Amygdala (tissue), 56 donors: ENCODE data around the gene U2AF1L4.

Experiments used
- DNase-seq, 56 donors: peaks; one replicate each; lab custom pipeline; 2025; lab: John Stamatoyannopoulos, UW

Gene U2AF1L4

GRCh38 chr19:35716801-35717664 is 28.2 kb downstream of the U2AF1L4 start:
- peak; percentile 47 to 97 (median 84) for DNase-seq

- DNase-seq = peak in 40 of 56 donors; percentile 22 to 81 (median 64)
Measured at GRCh38 chr19:35715981-35716800, 29.0 kb downstream of the U2AF1L4 start.

DNA sequence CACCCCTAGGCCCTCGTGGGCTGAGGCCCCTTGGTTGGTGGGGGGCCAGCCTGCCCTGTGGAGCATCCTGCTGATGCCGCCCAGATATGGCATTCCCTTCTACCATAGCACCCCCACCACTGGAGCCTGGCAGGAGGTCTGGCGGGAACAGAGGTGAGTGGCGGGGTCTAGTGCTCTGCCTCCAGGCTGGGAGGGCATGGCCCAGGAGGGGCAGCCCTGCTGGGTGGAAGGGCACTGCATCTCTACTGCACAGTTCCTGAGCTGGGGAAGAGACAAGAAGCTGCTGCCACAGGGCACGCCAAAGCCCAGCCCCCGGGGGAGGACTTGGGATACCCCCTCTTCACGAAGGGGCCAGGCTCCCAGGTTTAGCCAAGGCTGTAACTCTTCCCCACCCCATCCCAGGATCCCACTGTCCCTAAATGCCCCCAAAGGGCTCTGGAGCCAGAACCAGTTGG is 29.8 kb downstream of the U2AF1L4 start:
- no peak for DNase-seq

GRCh38 chr19:35714601-35715354 is 30.4 kb downstream of the U2AF1L4 start:
- no peak for DNase-seq

DNA sequence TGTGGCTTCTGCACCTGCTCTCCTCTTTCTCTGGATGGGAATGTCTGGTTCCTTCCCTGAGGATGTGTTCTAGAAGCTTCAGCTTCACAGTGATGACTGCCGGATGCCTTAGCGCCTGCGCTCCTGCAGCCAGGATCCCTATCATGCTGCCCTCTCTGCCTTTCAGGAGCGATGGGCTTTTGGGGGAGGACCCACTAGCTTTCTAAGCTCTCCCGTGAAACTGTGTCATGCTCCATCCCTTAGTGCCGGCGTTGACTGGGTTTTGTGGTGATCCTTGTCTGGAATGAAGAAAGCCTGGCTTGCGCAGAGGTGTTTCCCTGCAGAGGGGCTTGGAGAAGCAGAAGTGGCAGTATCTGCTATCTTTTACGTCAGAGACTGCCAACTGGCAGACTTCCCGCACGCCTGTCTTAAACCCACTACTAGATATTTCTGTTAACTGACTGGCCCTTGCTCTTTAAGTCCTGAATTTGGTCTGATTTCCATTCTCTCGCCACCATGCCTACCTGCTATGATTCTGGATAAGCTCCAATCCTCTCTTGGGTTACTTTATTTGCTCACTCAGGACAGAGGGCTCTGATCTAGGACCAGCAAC is 31.2 kb downstream of the U2AF1L4 start:
- DNase-seq = no peak

GRCh38 chr19:35713506-35713850 is 31.7 kb downstream of the U2AF1L4 start:
- no peak for DNase-seq

DNA sequence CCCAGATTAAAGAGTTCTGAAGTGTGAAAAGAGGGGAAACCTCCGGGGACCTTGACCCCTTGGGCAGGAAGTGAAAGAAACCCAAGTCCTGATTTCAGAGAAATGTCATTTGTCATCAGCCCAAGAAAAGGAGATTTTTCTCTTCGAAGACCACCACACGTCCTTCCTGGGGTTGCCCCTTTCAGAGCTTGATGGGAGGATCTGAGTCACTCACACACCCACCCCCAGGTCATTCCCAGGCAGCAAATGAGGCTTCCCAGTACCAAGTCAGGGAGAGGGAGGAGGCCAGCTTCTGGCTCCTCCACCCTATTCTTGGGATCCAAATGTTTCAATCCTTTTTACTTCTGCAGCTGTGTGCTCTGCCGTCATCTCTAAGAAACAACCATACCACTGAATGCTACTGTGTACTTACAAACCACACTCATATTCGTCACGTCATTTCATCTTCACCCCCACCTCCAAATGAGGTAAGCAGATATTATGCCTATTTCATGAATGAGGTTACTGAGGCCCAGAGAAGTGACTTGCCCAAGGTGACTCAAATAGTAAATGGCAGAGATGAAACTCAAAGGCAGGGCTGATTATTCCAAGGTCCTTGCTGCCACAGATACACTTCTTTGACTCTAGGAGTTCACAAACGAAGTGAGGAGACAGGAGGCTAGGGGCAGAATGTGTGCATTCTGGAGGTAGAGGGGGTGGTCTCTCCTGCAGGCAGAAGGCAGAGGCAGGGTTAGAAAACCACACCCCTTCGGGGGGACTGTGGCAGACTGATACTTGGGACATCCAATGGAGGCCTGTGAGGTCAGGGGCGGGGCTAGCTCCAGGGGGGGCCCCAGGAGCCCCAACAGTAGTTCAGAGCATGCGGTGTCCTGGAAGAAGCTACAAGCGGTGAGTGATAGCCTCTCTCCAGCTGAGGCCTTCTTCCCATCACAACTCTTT is 32.4 kb downstream of the U2AF1L4 start:
- no peak for DNase-seq

DNA sequence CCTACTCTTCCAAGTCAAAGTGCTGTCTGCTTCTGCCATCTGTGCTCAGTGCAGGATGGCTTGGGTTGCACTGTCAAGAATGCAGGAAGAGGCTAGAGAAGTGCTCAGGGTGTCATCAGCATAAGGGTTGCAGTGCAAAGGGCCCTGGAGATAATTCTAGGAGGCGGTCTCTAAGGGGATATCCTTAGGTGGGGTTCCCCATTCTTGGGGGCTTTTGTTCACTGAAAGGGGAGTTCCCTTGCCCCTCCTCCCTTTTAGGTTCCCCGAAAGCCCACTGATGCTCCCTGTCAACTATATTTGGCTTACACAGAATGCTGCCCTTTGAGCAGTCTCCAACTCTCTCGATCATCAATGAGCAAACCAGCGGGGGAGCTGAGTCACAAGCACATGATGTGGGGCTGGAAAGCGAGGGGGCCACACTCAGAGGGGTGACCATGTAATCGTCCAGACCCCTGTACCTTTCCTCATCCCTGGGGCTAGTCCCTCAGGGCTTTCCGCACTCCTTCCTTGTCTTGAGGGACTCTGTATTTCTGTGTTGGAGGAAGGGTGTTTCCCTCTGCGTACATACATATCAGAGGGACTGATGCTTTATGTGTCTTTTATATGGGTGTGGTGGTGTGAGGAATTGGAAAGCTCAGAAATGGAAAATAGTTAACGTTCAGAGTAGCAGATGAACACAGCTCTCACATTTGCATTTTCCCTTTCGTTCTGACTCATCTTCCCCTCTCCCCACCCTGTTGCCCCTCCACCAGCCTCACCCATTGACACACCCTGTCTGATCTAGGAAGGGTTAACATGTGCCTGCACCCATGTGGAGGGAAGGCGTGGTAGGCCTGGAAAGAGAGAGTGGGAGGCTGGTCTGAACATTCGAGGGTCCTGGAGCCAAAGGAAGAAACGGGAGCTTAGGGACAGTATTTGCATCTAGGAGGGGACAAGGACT is 34.2 kb downstream of the U2AF1L4 start:
- peak in 1 of 56 donors; percentile 10 for DNase-seq

DNA sequence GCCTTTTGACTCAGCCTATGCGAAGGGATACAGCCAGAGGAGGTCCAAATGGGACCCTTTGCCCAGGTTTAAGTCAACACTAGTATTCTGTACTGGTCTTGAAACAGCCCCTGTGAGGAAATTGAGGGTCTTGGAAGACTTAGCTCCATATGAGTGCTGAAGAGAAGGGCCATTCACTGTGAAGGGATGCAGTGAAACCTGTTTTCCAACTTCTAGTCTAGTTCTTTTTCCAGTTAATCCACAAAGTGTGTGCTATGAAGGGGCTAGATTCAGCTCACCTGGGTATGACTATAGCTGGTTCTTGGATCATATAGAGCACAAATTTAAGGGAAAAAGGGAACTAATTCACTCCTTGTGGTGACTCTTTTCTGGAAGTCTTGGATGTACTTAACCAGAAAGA is 36.8 kb downstream of the U2AF1L4 start:
- DNase-seq = no peak

DNA sequence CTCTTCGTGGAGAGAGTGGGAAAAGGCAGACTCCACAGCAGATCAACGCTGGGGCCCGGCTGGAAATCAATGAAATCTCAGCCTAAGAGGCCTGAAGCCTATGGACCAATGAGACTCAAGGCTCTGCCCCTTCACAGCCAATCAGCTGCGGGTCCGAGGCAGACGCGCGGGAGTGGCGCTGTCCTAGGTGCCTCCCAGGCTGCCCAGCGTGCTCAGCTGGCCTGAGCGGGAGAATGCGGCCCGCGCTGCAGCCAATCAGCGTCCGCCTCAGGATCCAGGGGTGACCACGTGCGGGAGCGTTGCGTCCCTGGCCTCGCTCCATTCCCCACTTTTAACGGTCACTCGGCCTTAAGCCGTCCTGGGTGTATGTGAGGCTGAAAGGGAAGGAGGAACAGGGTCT is 41.0 kb downstream of the U2AF1L4 start, which contains the start of gene ZBTB32:
TSS of gene ZBTB32 (plus strand) at position 341 of the 400 bp plus-strand sequence. CDS start 10,069 bp downstream, outside the sequence.
- DNase-seq = peak in 3 of 56 donors; percentile 2 to 17 (median 8)

GRCh38 chr19:35703343-35703742 is 41.9 kb downstream of the U2AF1L4 start:
- no peak for DNase-seq

DNA sequence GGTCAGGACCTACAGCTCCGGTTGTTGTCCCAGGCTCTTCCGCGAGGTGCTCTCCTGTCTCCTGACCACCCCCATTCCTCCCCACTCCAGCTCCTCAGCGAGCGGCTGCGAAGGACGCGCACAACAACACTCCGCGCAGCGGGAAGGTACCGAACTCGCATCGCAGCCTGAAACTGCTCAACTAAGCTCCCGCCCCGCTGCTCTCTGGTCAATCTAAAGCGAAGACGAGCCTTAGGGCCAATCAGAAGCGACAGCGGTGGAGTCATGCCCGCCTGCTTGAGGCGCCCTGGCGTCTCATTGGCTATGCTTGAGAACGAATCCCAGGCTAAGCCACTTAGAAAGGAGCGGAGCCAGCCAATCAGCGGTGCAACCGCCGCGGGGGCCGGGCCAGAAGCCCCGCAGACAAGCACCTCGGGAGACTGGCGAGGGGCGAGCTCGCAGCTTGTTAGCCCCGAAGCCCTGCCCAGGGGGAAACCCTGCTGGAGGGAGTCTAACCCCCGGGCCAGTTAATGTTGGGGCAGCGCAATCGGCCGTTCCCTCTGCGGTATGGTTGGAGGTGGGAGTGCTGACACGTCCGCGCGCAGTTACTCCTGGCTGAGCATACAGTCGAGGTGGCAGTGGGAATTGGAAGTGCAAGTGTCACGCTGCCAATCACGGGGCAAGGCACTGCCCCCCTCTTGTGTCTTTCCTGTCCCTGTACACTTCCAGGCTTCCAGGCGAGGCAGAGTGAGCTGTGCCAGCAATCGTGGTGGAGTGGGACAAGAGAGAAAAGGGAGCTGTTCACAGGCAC is 42.8 kb downstream of the U2AF1L4 start:
- DNase-seq = peak; percentile 45 to 99 (median 95)

- DNase-seq = no peak
Measured at GRCh38 chr19:35696835-35697234, 48.4 kb downstream of the U2AF1L4 start.

- no peak for DNase-seq
Measured at GRCh38 chr19:35695895-35696422, 49.3 kb downstream of the U2AF1L4 start.

GRCh38 chr19:35693835-35694599 is 51.2 kb downstream of the U2AF1L4 start:
- DNase-seq = peak in 55 of 56 donors; percentile 4 to 92 (median 69)

GRCh38 chr19:35693422-35693821 is 51.8 kb downstream of the U2AF1L4 start:
- no peak for DNase-seq
